ENCODE measurements around the gene UGT2B28.
"Not testable (repeated sequence)": the region's sequence is repeated elsewhere in the genome, so short reads cannot be mapped to it uniquely, and the experiment has no call there.

The UGT2B28 gene

GRCh38 chr4:69242562-69243240, 37.6 kb upstream of the UGT2B28 start:
- H3K27me3 ChIP-seq (ENCODE audit: insufficient read depth, low read length, poor library complexity); H2AK5ac ChIP-seq (ENCODE audit: low read length); H2BK15ac ChIP-seq (replicated peaks; ENCODE audit: low read depth); H3K9ac ChIP-seq (ENCODE audit: low read length); H4K5ac ChIP-seq (ENCODE audit: low read length); H3K18ac ChIP-seq (ENCODE audit: low read length); DNase-seq; H3K56ac ChIP-seq (ENCODE audit: low read length); H2BK5ac ChIP-seq (ENCODE audit: low read length); H3K4ac ChIP-seq (ENCODE audit: low read depth, low read length); H2BK120ac ChIP-seq (ENCODE audit: low read depth, low read length); H3K4me2 ChIP-seq (ENCODE audit: low read length); H3K36me3 ChIP-seq (ENCODE audit: control insufficient read depth, insufficient read depth, low read length); H3K23ac ChIP-seq (ENCODE audit: low read length); H4K8ac ChIP-seq (ENCODE audit: low read depth, low read length); H3K4me3 ChIP-seq (ENCODE audit: low read length); H3K79me2 ChIP-seq (ENCODE audit: control insufficient read depth, insufficient read depth, low read length); H3K79me1 ChIP-seq (ENCODE audit: low read length); H3K27ac ChIP-seq (ENCODE audit: low read depth, low read length); H3K4me1 ChIP-seq (ENCODE audit: control insufficient read depth, low read depth, low read length): not testable (repeated sequence)
- WGBS (ENCODE audit: extremely low coverage, insufficient coverage, low lambda C conversion rate), result no CpG with 5 or more reads among the region's 3 CpGs

DNA sequence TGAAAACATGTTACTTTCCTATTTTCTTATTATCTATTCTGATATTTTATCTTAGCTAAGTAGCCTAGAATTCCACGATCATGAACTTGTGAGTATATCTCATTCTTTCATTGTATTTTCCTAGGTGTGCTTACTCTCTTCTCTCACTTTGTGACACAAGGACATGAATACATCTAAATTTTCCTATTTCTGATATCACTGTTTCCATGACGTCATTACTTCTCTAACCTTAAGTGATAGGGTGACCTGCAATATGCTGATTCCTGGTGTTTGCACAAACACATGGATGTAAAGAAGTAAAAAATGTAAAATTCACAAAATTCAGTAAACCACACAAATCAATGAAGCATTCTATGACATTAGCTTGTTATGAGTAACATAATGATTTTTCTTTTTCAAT, 29.4 kb upstream of the UGT2B28 start:
- not testable (repeated sequence) for H3K36me3 ChIP-seq (ENCODE audit: control insufficient read depth, insufficient read depth, low read length); H3K4ac ChIP-seq (ENCODE audit: low read depth, low read length); H3K27me3 ChIP-seq (ENCODE audit: insufficient read depth, low read length, poor library complexity); DNase-seq; H2AK5ac ChIP-seq (ENCODE audit: low read length); H3K9ac ChIP-seq (ENCODE audit: low read length); H2BK120ac ChIP-seq (ENCODE audit: low read depth, low read length); H3K79me2 ChIP-seq (ENCODE audit: control insufficient read depth, insufficient read depth, low read length); H3K4me2 ChIP-seq (ENCODE audit: low read length); H3K56ac ChIP-seq (ENCODE audit: low read length); H3K4me3 ChIP-seq (ENCODE audit: low read length); H4K5ac ChIP-seq (ENCODE audit: low read length); H3K18ac ChIP-seq (ENCODE audit: low read length); H3K27ac ChIP-seq (ENCODE audit: low read depth, low read length); H2BK5ac ChIP-seq (ENCODE audit: low read length); H2BK15ac ChIP-seq (replicated peaks; ENCODE audit: low read depth); H3K23ac ChIP-seq (ENCODE audit: low read length); H3K4me1 ChIP-seq (ENCODE audit: control insufficient read depth, low read depth, low read length); H4K8ac ChIP-seq (ENCODE audit: low read depth, low read length); H3K79me1 ChIP-seq (ENCODE audit: low read length)
- no CpG with 5 or more reads among the region's 2 CpGs for WGBS (ENCODE audit: extremely low coverage, insufficient coverage, low lambda C conversion rate)

DNA sequence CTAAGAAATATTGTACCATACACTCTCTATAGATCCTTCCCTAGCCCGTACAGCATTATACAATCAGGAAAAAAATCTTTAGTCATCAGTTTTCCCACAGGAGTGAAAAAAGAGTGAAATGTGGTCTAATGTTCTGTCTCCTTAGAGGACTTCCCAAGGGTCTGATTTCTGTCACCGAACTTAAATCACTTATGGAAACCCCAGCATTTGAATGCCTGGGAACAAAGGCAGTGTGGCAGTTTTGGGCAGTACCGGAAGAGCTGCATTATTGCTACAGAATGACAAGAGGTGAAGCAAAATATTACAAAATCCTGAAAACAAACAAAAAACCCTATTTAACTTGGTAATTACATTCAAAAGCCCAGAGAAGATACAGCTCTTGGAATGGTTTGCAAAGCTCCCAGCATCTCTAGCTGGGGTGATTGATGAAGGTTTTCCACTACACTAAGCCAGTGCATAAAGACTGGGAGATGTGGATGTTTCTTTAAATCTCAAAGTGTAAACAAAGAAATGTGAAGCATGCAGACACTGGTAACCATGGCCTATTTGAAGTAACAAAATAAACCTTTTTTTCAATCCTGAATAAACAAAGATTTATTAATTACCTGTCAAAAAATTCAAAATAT, 27.0 kb upstream of the UGT2B28 start:
- not testable (repeated sequence) for H3K9ac ChIP-seq (ENCODE audit: low read length); H2BK15ac ChIP-seq (replicated peaks; ENCODE audit: low read depth); H3K27me3 ChIP-seq (ENCODE audit: insufficient read depth, low read length, poor library complexity); H3K79me1 ChIP-seq (ENCODE audit: low read length); H2AK5ac ChIP-seq (ENCODE audit: low read length); H3K18ac ChIP-seq (ENCODE audit: low read length); H3K79me2 ChIP-seq (ENCODE audit: control insufficient read depth, insufficient read depth, low read length); H3K23ac ChIP-seq (ENCODE audit: low read length); H2BK120ac ChIP-seq (ENCODE audit: low read depth, low read length); H3K36me3 ChIP-seq (ENCODE audit: control insufficient read depth, insufficient read depth, low read length); DNase-seq; H3K56ac ChIP-seq (ENCODE audit: low read length); H3K27ac ChIP-seq (ENCODE audit: low read depth, low read length); H3K4ac ChIP-seq (ENCODE audit: low read depth, low read length); H3K4me2 ChIP-seq (ENCODE audit: low read length); H3K4me1 ChIP-seq (ENCODE audit: control insufficient read depth, low read depth, low read length); H4K8ac ChIP-seq (ENCODE audit: low read depth, low read length); H4K5ac ChIP-seq (ENCODE audit: low read length); H2BK5ac ChIP-seq (ENCODE audit: low read length); H3K4me3 ChIP-seq (ENCODE audit: low read length)
- no CpG with 5 or more reads among the region's 3 CpGs for WGBS (ENCODE audit: extremely low coverage, insufficient coverage, low lambda C conversion rate)

- DNase-seq, result peak; percentile 1
- not testable (repeated sequence) for H2BK120ac ChIP-seq (ENCODE audit: low read depth, low read length); H2BK5ac ChIP-seq (ENCODE audit: low read length); H4K5ac ChIP-seq (ENCODE audit: low read length); H3K27ac ChIP-seq (ENCODE audit: low read depth, low read length); H3K79me1 ChIP-seq (ENCODE audit: low read length); H3K27me3 ChIP-seq (ENCODE audit: insufficient read depth, low read length, poor library complexity); H3K56ac ChIP-seq (ENCODE audit: low read length); H2BK15ac ChIP-seq (replicated peaks; ENCODE audit: low read depth); H3K9ac ChIP-seq (ENCODE audit: low read length); H3K4me1 ChIP-seq (ENCODE audit: control insufficient read depth, low read depth, low read length); H3K36me3 ChIP-seq (ENCODE audit: control insufficient read depth, insufficient read depth, low read length); H3K23ac ChIP-seq (ENCODE audit: low read length); H3K4me3 ChIP-seq (ENCODE audit: low read length); H3K79me2 ChIP-seq (ENCODE audit: control insufficient read depth, insufficient read depth, low read length); H4K8ac ChIP-seq (ENCODE audit: low read depth, low read length); H3K4ac ChIP-seq (ENCODE audit: low read depth, low read length); H3K4me2 ChIP-seq (ENCODE audit: low read length); H3K18ac ChIP-seq (ENCODE audit: low read length); H2AK5ac ChIP-seq (ENCODE audit: low read length)
- WGBS (ENCODE audit: extremely low coverage, insufficient coverage, low lambda C conversion rate), result no CpG with 5 or more reads among the region's 7 CpGs
Observed at GRCh38 chr4:69268612-69269011, 11.7 kb upstream of the UGT2B28 start.

DNA sequence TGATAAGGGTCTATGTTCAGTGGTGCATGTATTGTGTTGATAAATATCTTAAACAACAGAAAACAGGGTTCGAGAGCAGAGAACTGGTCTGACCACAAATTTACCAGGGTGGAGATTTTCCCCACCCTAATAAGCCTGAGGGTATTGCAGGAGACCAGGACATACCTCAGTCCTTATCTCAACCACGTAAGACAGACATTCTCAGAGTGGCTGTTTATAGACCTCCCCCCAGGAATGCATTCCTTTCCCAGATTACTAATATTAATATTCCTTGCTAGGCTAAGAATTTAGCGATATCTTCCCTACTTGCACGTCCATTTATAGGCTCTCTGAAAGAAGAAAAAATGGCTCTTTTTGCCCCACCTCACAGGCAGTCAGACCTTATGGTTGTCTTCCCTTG, 16.1 kb downstream of the UGT2B28 start:
- H2BK15ac ChIP-seq (replicated peaks; ENCODE audit: low read depth); H3K79me2 ChIP-seq (ENCODE audit: control insufficient read depth, insufficient read depth, low read length); H3K4ac ChIP-seq (ENCODE audit: low read depth, low read length); H3K18ac ChIP-seq (ENCODE audit: low read length); H3K9ac ChIP-seq (ENCODE audit: low read length); H3K4me2 ChIP-seq (ENCODE audit: low read length); H2AK5ac ChIP-seq (ENCODE audit: low read length); H3K79me1 ChIP-seq (ENCODE audit: low read length); H3K36me3 ChIP-seq (ENCODE audit: control insufficient read depth, insufficient read depth, low read length); H3K4me3 ChIP-seq (ENCODE audit: low read length); H3K27ac ChIP-seq (ENCODE audit: low read depth, low read length); DNase-seq; H2BK5ac ChIP-seq (ENCODE audit: low read length); H3K23ac ChIP-seq (ENCODE audit: low read length); H2BK120ac ChIP-seq (ENCODE audit: low read depth, low read length); H3K27me3 ChIP-seq (ENCODE audit: insufficient read depth, low read length, poor library complexity); H3K56ac ChIP-seq (ENCODE audit: low read length); H3K4me1 ChIP-seq (ENCODE audit: control insufficient read depth, low read depth, low read length); H4K5ac ChIP-seq (ENCODE audit: low read length); H4K8ac ChIP-seq (ENCODE audit: low read depth, low read length): not testable (repeated sequence)
- no CpG with 5 or more reads among the region's 4 CpGs for WGBS (ENCODE audit: extremely low coverage, insufficient coverage, low lambda C conversion rate)
